HepG2 (cell line): ENCODE results near the gene ZNF792. TPM values are rescaled to one million over a fixed set of nuclear protein-coding genes. Genes with fewer than 3 reads are reported as not detected.

Experiments
- AHR ChIP-seq: IDR thresholded peaks from 2 replicates; pipeline ENCODE4 v1.6.1; 2018; ENCODE audit warnings: missing genetic modification reagents, missing compliant biosample characterization
- DNMT3B ChIP-seq: conservative IDR thresholded peaks from 2 replicates; pipeline ENCODE4 v1.6.1; 2016; ENCODE audit warnings: missing biosample characterization, control low read depth
- KLF15 ChIP-seq: sonication (generic); formaldehyde crosslinking; IDR thresholded peaks from 2 replicates; pipeline ENCODE4 v1.8.1; 2023; ENCODE audit warnings: borderline replicate concordance, mild to moderate bottlenecking, inconsistent platforms, missing genetic modification reagents, mixed read lengths
- MTA1 ChIP-seq: sonication (generic); formaldehyde crosslinking; IDR thresholded peaks from 2 replicates; pipeline ENCODE4 v1.4.0; 2020; ENCODE audit warnings: missing genetic modification reagents, mild to moderate bottlenecking, borderline replicate concordance
- MTA3 ChIP-seq: sonication (generic); formaldehyde crosslinking; IDR thresholded peaks from 2 replicates; pipeline ENCODE4 v1.4.0; 2020; ENCODE audit warnings: missing genetic modification reagents
- RFX1 ChIP-seq: fragments of 450-650 bp; IDR thresholded peaks from 2 replicates; pipeline ENCODE4 v1.6.1; 2017
- SMC3 ChIP-seq: IDR thresholded peaks from 2 replicates; pipeline ENCODE4 v1.6.1; 2011; ENCODE audit warnings: low read length, improper control_type of control experiment
- SOX13 ChIP-seq, 3 experiments: fragments of 450-650 bp in 1 of 3; sonication (generic) in 1 of 3; formaldehyde crosslinking in 1 of 3; IDR thresholded peaks in 2 of 3; conservative IDR thresholded peaks in 1 of 3; 2 replicates each; pipeline versions ENCODE4 v1.5.0 to v1.6.1; 2016 to 2020; ENCODE audit warnings: antibody characterized with exemption in 1 of 3, mild to moderate bottlenecking in 1 of 3, missing compliant biosample characterization in 1 of 3, missing genetic modification reagents in 1 of 3, moderate library complexity in 1 of 3
- SYNCRIP ChIP-seq: fragments of 200-400 bp; formaldehyde crosslinking; IDR thresholded peaks from 2 replicates; pipeline ENCODE4 v1.6.1; 2018; ENCODE audit warnings: mild to moderate bottlenecking, low read depth, low read length; ENCODE audit not compliant: insufficient read depth
- ZBTB8A ChIP-seq: sonication (generic); formaldehyde crosslinking; IDR thresholded peaks from 2 replicates; pipeline ENCODE4 v1.4.0; 2020; ENCODE audit warnings: mild to moderate bottlenecking, low read depth, missing genetic modification reagents, borderline replicate concordance
- ZMYM4 ChIP-seq: sonication (generic); formaldehyde crosslinking; IDR thresholded peaks from 2 replicates; pipeline ENCODE4 v1.8.1; 2023; ENCODE audit warnings: mild to moderate bottlenecking, missing genetic modification reagents
- ZNF138 ChIP-seq: sonication (generic); formaldehyde crosslinking; IDR thresholded peaks from 2 replicates; pipeline ENCODE4 v1.5.0; 2020; ENCODE audit warnings: mild to moderate bottlenecking, low read depth, missing genetic modification reagents
- ZNF326 ChIP-seq: sonication (generic); formaldehyde crosslinking; IDR thresholded peaks from 2 replicates; pipeline ENCODE4 v1.4.0; 2020; ENCODE audit warnings: missing genetic modification reagents, borderline replicate concordance
- ZNF329 ChIP-seq: sonication (generic); formaldehyde crosslinking; IDR thresholded peaks from 2 replicates; pipeline ENCODE4 v1.9.0; 2021; ENCODE audit warnings: low read depth, mild to moderate bottlenecking, missing genetic modification reagents
- ZNF501 ChIP-seq: sonication (generic); formaldehyde crosslinking; IDR thresholded peaks from 2 replicates; pipeline ENCODE4 v1.5.1; 2020; ENCODE audit warnings: mild to moderate bottlenecking, moderate library complexity, missing genetic modification reagents
- ZNF776 ChIP-seq: sonication (generic); formaldehyde crosslinking; IDR thresholded peaks from 2 replicates; pipeline ENCODE4 v1.4.0; 2020; ENCODE audit warnings: mild to moderate bottlenecking, missing genetic modification reagents
- ZNF879 ChIP-seq: sonication (generic); formaldehyde crosslinking; IDR thresholded peaks from 2 replicates; pipeline ENCODE4 v1.8.1; 2023; ENCODE audit warnings: missing genetic modification reagents
- polyA plus RNA-seq, 8 experiments: library from polyadenylated mRNA; depleted of rRNA in 3 of 8; stranded (reverse) in 7 of 8; unstranded in 1 of 8; fragments of >200 nt; fragmentation: Illumina TruSeq in 4 of 8; extraction: Trizol in 4 of 8; gene quantifications; 2 replicates each; pipeline versions ENCODE4 v1.2.1 to v1.2.3, GENCODE V29; 2011 to 2016; ENCODE audit warnings: low read depth in 4 of 8, missing spikeins in 1 of 8, mixed read lengths in 1 of 8; ENCODE audit not compliant: insufficient read depth in 1 of 8
- total RNA-seq, 5 experiments: library from RNA; depleted of rRNA; stranded (reverse); fragments of >200 nt; fragmentation: Illumina TruSeq; extraction: Trizol; gene quantifications; 2 replicates each; pipeline ENCODE4 v1.2.3, GENCODE V29; 2016; ENCODE audit warnings: low read depth in 1 of 5
- TF ChIP-seq, protein P1 (sequence below): sonication (generic); formaldehyde crosslinking; IDR thresholded peaks from 2 replicates; pipeline ENCODE4 v1.5.1; 2020; ENCODE audit warnings: mild to moderate bottlenecking, missing genetic modification reagents, moderate library complexity
- TF ChIP-seq, protein P2 (sequence below): IDR thresholded peaks from 2 replicates; pipeline ENCODE4 v1.6.1; 2016; ENCODE audit warnings: missing compliant biosample characterization, missing genetic modification reagents, borderline replicate concordance
- TF ChIP-seq, protein P3 (sequence below): sonication (generic); formaldehyde crosslinking; IDR thresholded peaks from 2 replicates; pipeline ENCODE4 v1.4.0; 2020; ENCODE audit warnings: missing genetic modification reagents

The ZNF792 gene
- total and polyA plus RNA-seq, 2 of the 13 experiments (the other 11 are each of a cell fraction or from before 2014, with no cell fraction given): 5.5 to 11.5 TPM

DNA sequence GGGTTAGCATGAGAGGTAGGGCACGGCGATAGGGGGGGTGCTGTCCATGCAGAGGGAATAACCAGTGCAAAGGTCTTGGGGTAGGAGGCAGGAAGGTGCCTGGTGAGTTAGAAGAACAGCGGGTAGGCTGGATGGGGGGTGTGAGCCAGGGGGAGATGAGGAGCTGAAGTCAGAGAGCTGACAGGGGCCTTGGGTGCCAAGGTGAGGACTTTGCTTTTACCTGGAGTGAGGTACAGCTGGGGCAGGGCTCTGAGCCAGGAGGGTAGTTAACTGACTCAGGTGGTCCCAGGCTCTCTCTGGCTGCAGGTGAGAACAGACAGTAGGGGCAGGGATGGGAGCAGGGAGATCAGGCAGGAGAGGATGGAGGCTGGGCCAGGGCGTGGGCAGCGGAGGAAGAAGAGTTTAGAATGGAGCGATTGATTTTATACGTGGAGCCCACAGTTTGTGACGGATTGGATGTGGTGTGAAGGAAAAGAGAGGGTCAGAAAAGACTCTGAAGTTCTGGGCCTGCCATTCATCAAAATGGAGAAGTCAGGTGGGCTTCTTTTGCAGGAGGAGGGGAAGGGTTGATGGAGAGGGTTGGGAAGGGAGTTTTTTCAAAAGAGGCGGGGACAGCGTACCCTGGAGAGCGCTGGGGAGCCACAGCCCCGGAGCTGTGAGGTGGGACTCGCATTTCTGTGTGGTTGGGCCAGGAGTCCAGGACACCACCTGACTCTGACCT is 34.9 kb upstream of the ZNF792 start (continued):
- TF ChIP-seq ZBTB8A: no peak
- no peak for TF ChIP-seq ZNF776 (CRISPR knock-in tag)
- TF ChIP-seq RFX1: no peak
- TF ChIP-seq ZNF879 (CRISPR knock-in tag): no peak
- no peak for TF ChIP-seq SMC3
- no peak for TF ChIP-seq ZNF138
- TF ChIP-seq DNMT3B (CRISPR knock-in tag): no peak
- no peak for TF ChIP-seq ZNF501 (CRISPR knock-in tag)
- TF ChIP-seq ZMYM4 (CRISPR knock-in tag): 0 out of 2 replicates have a peak, but pooled peaks have one; percentile 5
- TF ChIP-seq KLF15 (CRISPR knock-in tag): no peak
- TF ChIP-seq ZNF329: 0 out of 2 replicates have a peak, but pooled peaks have one; percentile 31
- TF ChIP-seq MTA3: no peak
- TF ChIP-seq, protein P1, sequence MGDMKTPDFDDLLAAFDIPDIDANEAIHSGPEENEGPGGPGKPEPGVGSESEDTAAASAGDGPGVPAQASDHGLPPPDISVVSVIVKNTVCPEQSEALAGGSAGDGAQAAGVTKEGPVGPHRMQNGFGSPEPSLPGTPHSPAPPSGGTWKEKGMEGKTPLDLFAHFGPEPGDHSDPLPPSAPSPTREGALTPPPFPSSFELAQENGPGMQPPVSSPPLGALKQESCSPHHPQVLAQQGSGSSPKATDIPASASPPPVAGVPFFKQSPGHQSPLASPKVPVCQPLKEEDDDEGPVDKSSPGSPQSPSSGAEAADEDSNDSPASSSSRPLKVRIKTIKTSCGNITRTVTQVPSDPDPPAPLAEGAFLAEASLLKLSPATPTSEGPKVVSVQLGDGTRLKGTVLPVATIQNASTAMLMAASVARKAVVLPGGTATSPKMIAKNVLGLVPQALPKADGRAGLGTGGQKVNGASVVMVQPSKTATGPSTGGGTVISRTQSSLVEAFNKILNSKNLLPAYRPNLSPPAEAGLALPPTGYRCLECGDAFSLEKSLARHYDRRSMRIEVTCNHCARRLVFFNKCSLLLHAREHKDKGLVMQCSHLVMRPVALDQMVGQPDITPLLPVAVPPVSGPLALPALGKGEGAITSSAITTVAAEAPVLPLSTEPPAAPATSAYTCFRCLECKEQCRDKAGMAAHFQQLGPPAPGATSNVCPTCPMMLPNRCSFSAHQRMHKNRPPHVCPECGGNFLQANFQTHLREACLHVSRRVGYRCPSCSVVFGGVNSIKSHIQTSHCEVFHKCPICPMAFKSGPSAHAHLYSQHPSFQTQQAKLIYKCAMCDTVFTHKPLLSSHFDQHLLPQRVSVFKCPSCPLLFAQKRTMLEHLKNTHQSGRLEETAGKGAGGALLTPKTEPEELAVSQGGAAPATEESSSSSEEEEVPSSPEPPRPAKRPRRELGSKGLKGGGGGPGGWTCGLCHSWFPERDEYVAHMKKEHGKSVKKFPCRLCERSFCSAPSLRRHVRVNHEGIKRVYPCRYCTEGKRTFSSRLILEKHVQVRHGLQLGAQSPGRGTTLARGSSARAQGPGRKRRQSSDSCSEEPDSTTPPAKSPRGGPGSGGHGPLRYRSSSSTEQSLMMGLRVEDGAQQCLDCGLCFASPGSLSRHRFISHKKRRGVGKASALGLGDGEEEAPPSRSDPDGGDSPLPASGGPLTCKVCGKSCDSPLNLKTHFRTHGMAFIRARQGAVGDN (CRISPR knock-in tag): peak; percentile 79
- TF ChIP-seq, protein P2, sequence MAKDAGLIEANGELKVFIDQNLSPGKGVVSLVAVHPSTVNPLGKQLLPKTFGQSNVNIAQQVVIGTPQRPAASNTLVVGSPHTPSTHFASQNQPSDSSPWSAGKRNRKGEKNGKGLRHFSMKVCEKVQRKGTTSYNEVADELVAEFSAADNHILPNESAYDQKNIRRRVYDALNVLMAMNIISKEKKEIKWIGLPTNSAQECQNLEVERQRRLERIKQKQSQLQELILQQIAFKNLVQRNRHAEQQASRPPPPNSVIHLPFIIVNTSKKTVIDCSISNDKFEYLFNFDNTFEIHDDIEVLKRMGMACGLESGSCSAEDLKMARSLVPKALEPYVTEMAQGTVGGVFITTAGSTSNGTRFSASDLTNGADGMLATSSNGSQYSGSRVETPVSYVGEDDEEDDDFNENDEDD (CRISPR knock-in tag): no peak
- TF ChIP-seq SOX13 (IDR thresholded peaks at IDR 0.05): no peak
- TF ChIP-seq SOX13 (CRISPR knock-in tag; conservative IDR thresholded peaks at IDR 0.05 in 1 of 2, IDR thresholded peaks at IDR 0.05 in 1 of 2): no peak; a peak in 1 of 4 replicates
- TF ChIP-seq, protein P3, sequence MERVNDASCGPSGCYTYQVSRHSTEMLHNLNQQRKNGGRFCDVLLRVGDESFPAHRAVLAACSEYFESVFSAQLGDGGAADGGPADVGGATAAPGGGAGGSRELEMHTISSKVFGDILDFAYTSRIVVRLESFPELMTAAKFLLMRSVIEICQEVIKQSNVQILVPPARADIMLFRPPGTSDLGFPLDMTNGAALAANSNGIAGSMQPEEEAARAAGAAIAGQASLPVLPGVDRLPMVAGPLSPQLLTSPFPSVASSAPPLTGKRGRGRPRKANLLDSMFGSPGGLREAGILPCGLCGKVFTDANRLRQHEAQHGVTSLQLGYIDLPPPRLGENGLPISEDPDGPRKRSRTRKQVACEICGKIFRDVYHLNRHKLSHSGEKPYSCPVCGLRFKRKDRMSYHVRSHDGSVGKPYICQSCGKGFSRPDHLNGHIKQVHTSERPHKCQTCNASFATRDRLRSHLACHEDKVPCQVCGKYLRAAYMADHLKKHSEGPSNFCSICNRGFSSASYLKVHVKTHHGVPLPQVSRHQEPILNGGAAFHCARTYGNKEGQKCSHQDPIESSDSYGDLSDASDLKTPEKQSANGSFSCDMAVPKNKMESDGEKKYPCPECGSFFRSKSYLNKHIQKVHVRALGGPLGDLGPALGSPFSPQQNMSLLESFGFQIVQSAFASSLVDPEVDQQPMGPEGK (CRISPR knock-in tag): peak; percentile 45; the same call in 1 of the 2 replicates
- TF ChIP-seq AHR (CRISPR knock-in tag): no peak
- TF ChIP-seq MTA1 (CRISPR knock-in tag): peak; percentile 51; the same call in 1 of the 2 replicates
- TF ChIP-seq ZNF326 (CRISPR knock-in tag): no peak
- TF ChIP-seq SYNCRIP: no peak
